ENCODE data around the gene NPFFR1.
A peak's percentile ranks its signal among the peaks of the same experiment; 100 is the strongest.
"Not testable (repeated sequence)": the region's sequence is repeated elsewhere in the genome, so short reads cannot be mapped to it uniquely, and the experiment has no call there.

The NPFFR1 gene

DNA sequence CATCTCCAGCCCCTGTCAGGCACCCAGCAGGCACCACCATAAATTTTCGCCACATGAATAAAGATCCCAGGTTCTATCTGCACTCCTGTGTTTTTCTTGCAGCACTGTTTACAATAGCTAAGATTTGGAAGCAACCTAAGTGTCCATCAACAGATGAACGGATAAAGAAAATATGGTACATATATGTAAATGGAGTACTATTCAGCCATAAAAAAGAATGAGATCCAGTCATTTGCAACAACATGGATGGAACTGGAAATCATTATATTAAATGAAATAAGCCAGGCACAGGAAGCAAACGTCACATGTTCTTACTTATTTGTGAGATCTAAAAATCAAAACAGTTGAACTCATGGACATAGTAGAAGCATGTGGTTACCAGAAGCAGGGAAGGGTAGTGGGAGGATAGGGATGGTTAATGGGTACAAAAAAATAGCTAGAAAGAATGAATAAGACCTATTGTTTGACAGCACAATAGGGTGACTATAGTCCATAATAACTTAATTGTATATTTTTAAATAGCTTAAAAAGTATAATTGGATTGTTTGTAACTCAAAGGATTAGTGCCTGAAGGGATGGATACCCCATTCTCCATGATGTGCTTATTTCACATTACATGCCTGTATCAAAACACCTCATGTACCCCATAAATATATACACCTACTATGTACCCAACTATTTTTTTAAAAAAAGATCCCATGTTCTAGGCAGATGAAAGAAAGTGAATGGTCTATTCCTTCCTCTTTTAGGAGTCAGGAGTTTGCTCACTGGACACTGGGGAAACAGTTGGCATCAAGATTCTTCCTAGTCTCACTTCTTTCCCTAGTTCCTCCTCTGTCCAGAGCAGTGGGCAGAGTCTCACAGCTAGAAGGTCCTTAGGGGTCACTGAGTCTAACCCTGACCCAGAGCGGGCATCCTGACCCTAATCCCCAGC is 1.0 kb upstream of the NPFFR1 start:
- DNase-seq, result no peak

- DNase-seq, result no peak
Measured at GRCh38 chr10:70283071-70283444, 746 bp downstream of the NPFFR1 start.

DNA sequence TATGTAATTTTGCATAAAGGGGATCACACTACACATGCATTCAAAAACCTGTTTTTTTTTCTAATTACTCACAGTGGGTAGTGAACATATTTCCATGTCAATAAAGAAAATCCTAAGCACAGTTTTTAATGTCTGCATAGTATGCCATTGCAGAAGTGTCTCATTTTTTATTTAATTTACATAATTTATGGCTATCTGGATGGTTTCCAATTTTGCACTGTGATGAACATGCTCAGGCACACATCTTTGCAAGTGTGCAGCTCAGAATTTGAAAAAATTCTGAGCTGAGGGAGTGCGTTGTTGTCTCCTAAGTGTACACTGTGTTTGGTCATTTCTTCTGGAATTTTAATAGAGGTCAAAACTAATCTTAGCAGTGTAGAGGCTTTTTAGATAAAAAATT is 2.2 kb downstream of the NPFFR1 start:
- DNase-seq, result no peak

GRCh38 chr10:70280099-70280498 is 3.7 kb downstream of the NPFFR1 start:
- DNase-seq, result no peak

- no peak for DNase-seq
Measured at GRCh38 chr10:70277396-70278030, 6.3 kb downstream of the NPFFR1 start.

- no peak for DNase-seq
Measured at GRCh38 chr10:70274643-70275042, 9.2 kb downstream of the NPFFR1 start.

DNA sequence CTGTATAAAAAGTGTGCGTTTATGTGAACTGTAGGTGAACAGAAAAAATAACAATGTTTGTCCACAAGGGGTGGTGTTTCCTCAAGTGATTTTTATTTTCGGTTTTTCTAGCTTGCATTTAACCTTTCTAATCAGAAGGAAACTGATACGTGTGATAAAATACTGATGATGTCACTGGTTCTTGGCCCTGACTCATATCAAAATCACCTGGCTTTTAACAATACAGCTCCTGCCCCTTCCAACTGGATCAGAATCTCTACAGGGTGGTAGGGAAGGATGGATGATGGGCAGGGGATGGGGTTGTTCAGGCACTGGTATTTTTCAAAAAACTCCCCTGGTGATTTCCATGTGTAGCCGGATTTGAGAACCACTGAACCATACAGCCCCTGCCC is 10.9 kb downstream of the NPFFR1 start:
- DNase-seq, result peak; percentile 29

GRCh38 chr10:70271996-70272924 is 11.5 kb downstream of the NPFFR1 start:
- no peak for DNase-seq

GRCh38 chr10:70270952-70271351 is 12.9 kb downstream of the NPFFR1 start:
- DNase-seq, result no peak

GRCh38 chr10:70269741-70270140 is 14.1 kb downstream of the NPFFR1 start:
- DNase-seq, result no peak

DNA sequence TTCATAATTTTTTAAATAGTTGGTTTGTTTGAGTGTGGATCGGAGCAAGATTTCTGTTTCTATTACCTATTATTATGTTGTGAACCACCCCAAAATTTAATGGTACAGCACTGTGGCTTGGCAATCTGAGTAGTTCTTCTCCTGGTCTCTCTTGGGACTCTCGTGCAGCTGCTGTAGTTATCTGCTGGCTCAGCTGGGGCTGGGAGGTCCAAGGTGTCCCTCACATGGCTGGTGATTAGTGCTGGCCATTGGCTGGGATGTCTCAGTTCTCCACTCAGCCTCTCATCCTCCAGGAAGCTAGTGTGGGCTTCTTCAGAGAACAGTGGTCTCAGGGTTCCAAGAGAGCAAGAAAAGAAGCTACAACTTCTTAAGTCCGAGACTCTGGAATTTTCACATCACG is 15.4 kb downstream of the NPFFR1 start:
- no peak for DNase-seq

DNA sequence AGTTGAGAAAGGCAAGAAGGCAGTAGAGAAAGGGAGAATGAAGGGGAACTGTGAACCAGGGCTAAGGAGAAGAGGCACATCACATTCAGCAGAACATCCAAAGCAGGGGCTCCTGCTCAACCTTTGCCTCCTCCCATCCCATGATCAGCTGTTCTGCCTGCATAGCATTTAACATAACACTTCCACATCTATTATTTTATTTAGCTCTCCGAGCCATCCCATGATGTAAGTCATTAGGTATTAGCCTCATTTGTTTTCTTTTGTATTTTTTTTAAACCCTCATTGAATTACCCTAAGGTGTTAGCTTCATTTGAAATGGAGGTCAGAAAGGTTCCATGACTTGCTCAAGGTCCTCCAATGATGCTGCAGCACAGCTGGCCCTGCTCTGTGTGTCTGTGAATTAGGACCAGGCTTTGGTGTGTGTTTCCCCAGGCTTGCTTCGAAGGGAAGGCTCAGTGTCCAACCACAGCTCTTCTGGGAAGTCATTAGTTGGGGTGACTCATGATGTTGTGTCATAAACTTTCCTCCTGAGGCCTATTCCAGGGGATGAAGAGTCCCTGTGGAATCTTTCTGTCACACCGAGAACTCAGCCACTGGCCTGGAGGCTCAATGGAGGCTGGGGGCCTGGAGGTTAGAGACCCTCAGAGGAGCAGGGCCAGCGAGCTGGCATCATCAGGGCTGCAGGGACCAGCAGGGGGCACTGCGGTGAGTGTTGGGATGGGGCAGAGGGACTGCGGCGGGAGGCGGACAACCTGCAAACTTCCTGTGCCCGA is 16.5 kb downstream of the NPFFR1 start:
- DNase-seq, result no peak

DNA sequence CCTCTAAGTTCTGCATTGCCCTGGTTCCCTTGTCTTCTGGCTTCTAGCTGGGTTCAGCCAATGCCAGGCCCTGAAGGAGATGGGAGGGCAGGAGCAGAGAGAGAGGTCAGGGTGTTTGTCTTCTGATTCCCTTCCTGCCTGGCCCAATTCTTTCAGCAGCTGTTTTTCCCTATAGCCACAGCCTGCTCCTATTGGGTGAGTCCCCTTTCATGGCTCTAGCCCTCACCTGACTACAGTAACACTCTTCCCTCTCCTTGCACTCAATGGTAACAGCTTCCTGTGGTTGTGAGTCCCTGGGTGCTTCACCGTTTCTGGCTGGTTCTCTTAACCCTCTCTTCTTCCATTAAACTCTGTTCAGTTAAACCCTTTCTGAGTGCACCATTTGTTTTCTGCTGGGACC is 17.1 kb downstream of the NPFFR1 start:
- peak; percentile 10 for DNase-seq

- DNase-seq, result no peak
Measured at GRCh38 chr10:70266056-70266455, 17.7 kb downstream of the NPFFR1 start.

GRCh38 chr10:70265032-70265689 is 18.6 kb downstream of the NPFFR1 start:
- peak; percentile 65 for DNase-seq

DNA sequence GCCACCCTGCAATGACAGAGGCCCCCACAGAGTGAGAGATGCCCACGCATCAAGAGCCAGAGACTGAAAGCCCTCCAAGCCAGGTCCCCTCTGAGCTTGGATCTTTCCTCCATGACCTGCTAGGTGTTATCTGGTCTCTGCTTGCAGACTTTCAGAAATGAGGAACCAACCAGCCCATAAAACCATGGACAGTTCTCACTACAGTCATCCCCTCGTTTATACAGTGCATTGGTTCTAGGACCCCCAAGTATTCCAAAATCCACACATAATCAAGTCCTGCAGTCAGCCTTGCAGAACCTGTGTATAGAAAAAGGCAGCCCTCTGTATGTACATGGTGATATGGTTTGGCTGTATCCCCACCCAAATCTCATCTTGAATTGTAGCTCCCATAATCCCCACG is 23.1 kb downstream of the NPFFR1 start:
- no peak for DNase-seq

DNA sequence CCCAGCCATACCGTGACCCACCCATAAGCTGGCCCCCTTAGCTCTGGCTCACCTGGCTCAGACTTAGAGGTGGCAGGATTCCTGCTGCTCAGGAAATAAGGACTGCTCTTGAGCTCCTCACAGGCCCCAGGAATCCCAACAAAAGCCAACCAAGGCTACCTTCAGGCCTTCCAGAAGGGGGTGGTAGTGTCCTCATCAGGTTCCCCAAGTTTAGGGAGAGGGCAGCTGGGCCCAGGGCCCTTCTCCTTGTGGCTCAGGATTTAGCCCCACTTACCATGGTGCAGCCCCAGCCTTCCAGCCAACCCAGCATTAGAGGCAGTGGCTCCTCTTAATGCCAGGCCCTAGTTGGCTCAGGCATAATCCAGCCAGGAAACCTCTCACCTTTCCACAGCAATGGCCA is 23.5 kb downstream of the NPFFR1 start:
- DNase-seq, result no peak

GRCh38 chr10:70258216-70258615 is 25.6 kb downstream of the NPFFR1 start:
- DNase-seq, result no peak

DNA sequence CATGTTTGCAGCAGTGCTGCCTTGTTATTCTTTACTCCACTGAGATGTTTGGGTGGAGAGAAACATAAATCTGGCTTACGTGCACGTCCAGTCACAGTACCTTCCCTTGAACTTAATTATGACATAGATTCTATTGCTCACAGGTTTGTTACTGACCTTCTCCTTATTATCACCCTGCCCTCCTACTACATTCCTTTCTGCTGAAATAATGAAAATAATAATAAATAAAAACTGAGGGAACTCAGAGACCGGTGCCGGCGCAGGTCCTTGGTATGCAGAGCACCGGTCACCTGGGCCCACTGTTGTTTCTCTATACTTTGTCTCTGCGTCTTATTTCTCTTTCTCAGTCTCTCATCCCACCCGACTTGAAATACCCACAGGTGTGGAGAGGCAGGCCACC is 26.0 kb downstream of the NPFFR1 start:
- not testable (repeated sequence) for DNase-seq

DNA sequence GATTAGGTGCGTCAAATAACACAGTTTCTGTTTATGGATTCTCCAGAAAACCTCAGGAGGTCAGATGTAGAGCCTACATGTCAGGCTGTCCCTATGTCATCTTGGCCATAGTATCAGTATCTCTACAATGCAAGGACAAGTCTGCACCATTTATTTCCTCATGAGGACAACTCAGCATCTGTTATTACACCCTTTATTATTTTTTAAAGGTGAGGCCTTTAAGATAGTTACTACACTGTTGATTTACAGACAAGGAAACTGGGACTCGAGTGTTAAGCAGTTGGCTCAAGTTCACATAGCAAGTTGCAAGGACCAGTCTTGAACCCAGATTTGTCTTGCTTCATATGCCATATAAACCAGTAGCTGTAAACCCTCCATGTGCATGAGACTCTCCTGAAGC is 27.3 kb downstream of the NPFFR1 start:
- no peak for DNase-seq

DNA sequence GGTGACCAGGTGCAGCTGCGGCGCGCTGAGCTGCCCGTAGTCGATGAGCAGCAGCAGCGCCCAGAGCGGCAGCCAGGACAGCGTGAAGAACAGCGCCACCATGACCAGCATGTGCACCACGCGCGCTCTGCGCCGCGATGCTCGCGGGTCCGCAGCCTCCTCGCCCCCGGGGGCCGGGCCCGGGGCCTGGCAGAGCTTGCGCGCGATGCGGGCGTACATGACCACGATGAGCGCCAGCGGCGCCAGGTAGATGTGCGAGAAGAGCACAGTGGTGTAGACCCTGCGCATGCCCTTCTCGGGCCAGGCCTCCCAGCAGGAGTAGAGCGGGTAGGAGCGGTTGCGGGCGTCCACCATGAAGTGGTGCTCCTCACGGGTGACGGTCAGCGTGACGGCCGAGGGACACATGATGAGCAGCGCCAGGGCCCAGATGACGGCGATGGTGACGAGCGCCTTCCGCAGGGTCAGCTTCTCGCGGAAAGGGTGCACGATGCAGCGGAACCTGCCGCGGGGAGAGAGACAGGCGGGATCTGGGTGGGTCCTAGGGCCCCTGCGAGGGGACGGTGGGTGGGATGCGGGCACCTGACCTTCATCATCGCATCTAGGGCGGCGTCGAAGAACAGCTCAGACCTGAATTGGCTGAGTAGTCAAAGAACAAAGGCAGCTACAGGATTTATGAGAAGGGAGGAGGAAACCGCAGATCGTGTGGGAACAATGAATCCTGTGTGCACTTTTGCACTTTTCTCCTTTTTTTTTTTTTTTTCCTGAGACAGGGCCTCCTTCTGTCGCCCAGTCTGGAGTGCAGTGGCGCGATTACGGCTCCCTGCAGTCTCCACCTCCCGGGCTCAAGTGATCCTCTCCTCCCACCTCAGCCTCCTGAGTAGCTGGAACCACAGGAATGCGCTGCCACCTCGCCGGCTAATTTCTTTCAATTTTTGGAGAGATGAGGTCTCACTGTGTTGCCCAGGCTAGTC is 28.2 kb downstream of the NPFFR1 start:
- DNase-seq, result no peak

Data from NCI-H510A treated with DMSO at 0.1 percent for 48 hours (cell line).